ENCODE measurements around the gene C11orf24. TPM values are rescaled to one million over a fixed set of nuclear protein-coding genes. Genes with fewer than 3 reads are reported as not detected.

C11orf24 gene
- total and polyA plus RNA-seq, 9 of the 15 experiments (the other 6 are each of a cell fraction or from before 2014, with no cell fraction given): 2.0 to 65.2 (median 32.5) TPM

- TF ChIP-seq ZBTB40 (IDR thresholded peaks at IDR 0.05) (peak; percentile 77), ZBTB40 (CRISPR knock-in tag; IDR thresholded peaks at IDR 0.05) (no peak), ZKSCAN3 (CRISPR knock-in tag; IDR thresholded peaks at IDR 0.05) (no peak), RAD51 (IDR thresholded peaks at IDR 0.05; ENCODE audit: borderline replicate concordance, low read depth) (no peak), NR2C1 (IDR thresholded peaks at IDR 0.05) (no peak), NR2C1 (tag; IDR thresholded peaks at IDR 0.05) (no peak), MXD1 (CRISPR knock-in tag; IDR thresholded peaks at IDR 0.05; ENCODE audit: borderline replicate concordance, poor library complexity, severe bottlenecking) (peak; percentile 43), CHD4 (IDR thresholded peaks at IDR 0.05; ENCODE audit: insufficient read depth, insufficient replicate concordance, low read depth, low read length, poor library complexity, severe bottlenecking) (no peak), ZNF655 (CRISPR knock-in tag; IDR thresholded peaks at IDR 0.05) (no peak), GMEB1 (CRISPR knock-in tag; IDR thresholded peaks at IDR 0.05) (peak; percentile 77), CBX5 (IDR thresholded peaks at IDR 0.05; ENCODE audit: borderline replicate concordance, low read depth) (no peak), THAP12 (CRISPR knock-in tag; IDR thresholded peaks at IDR 0.05) (peak; percentile 58)
Measured at GRCh38 chr11:68213555-68214172, 58.1 kb downstream of the C11orf24 start (continued).
